ENCODE measurements around the gene SLC12A6. TPM values are rescaled to one million over a fixed set of nuclear protein-coding genes. Genes with fewer than 3 reads are reported as not detected.
"Not testable (repeated sequence)": the region's sequence is repeated elsewhere in the genome, so short reads cannot be mapped to it uniquely, and the experiment has no call there.

The SLC12A6 gene
- 6.9 and 7.7 TPM in 2 replicates for polyA plus RNA-seq (2013)

DNA sequence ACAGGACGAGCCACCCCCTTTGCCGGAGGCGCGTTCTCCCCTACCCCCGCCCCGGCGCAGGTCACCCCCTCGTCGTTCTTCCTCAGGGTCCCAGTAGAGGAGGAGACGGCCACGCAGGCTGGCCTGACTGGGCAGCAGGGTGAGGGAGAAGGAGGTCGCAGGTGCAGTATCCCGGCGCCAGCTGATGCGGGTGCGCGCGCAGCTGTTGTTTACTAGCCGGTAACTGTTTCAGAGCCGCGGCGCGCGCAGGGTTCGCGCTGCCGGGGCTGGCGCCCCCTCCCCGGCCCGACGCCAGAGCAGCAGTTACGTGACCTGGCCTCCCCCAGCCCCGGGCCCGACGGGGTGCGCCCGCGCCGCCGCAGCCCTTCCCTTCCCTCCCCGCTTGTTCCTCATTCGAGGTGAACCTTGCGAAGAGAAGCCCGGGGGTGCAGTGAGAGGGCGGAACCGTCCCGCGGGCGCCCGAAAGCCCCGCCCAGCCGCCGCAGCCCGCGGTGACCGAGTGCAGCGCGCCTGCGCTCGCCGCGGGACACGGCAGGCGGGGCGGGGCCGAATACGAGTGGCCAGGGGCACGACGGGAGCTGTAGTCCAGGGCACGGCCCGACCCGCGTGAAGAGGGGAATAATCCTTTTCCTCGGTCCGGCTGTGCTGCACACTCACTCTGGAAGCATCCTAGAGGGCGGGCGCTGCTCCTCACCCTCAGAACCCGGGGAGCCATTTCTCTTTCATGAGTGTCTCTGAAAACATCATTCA is at the start of gene SLC12A6:
SLC12A6 (minus strand) TSS at position 225 of the 750 bp plus-strand sequence. CDS start 1,101 bp downstream, outside the sequence.
- peak within 1 kb of the TSS; percentile 90 for H2BK120ac ChIP-seq (ENCODE audit: insufficient read depth, low read length, poor library complexity)
- peak; percentile 97 to 98 for DNase-seq
- peak within 1 kb of the TSS; percentile 85 for H3K18ac ChIP-seq (ENCODE audit: low read length)
- H4K91ac ChIP-seq (ENCODE audit: low read depth, low read length) = peak within 1 kb of the TSS; percentile 86
- H3K4ac ChIP-seq (ENCODE audit: low read depth, low read length) = peak within 1 kb of the TSS; percentile 17
- H3K23ac ChIP-seq (ENCODE audit: low read length) = no peak within 1 kb of the TSS
- peaks cover 7 to 8% of the 10 kb centered on the region in 2 experiments for H3K36me3 ChIP-seq (ENCODE audit: control insufficient read depth in 1 of 2, insufficient read depth in 2 of 2, low read length in 2 of 2)
- H4K12ac ChIP-seq (ENCODE audit: low read depth, low read length) = peak within 1 kb of the TSS; percentile 74
- peaks cover 4 to 10% of the 10 kb centered on the region in 2 experiments for H3K4me1 ChIP-seq (ENCODE audit: control insufficient read depth in 1 of 2, insufficient read depth in 2 of 2, low read length in 2 of 2)
- H2AFZ ChIP-seq (ENCODE audit: insufficient read depth, low read length, poor library complexity) = peak within 1 kb of the TSS; percentile 98
- H3K4me3 ChIP-seq (ENCODE audit: low read depth, low read length) = peak within 1 kb of the TSS; percentile 87
- no CpG with 5 or more reads among the region's 78 CpGs for WGBS (ENCODE audit: extremely low coverage, insufficient coverage, insufficient read length)
- peak within 1 kb of the TSS; percentile 65 for H2BK5ac ChIP-seq (ENCODE audit: low read depth, low read length, poor library complexity)
- H4K8ac ChIP-seq (ENCODE audit: low read depth, low read length) = peak within 1 kb of the TSS; percentile 97
- peak within 1 kb of the TSS; percentile 82 for H3K27ac ChIP-seq (ENCODE audit: low read depth, low read length)
- H3K14ac ChIP-seq (ENCODE audit: low read length) = peak within 1 kb of the TSS; percentile 94
- H3K79me2 ChIP-seq (ENCODE audit: control insufficient read depth, insufficient read depth, low read length, poor library complexity) = peaks cover 7% of the 10 kb centered on the region
- peak within 1 kb of the TSS; percentile 77 for H3K9ac ChIP-seq (ENCODE audit: low read length)
- peaks cover 2% of the 10 kb centered on the region for H3K9me3 ChIP-seq (ENCODE audit: insufficient read depth, low read depth, low read length)
- H3K27me3 ChIP-seq (ENCODE audit: insufficient read depth, low read length) = no peaks in the 10 kb centered on the region
- H2AK5ac ChIP-seq (ENCODE audit: low read length) = no peak within 1 kb of the TSS
- peaks cover 5% of the 10 kb centered on the region for H3K79me1 ChIP-seq (ENCODE audit: low read length)
- no peak within 1 kb of the TSS for H2BK12ac ChIP-seq (ENCODE audit: low read length)
- peak within 1 kb of the TSS; percentile 95 for H3K4me2 ChIP-seq (ENCODE audit: low read length)

DNA sequence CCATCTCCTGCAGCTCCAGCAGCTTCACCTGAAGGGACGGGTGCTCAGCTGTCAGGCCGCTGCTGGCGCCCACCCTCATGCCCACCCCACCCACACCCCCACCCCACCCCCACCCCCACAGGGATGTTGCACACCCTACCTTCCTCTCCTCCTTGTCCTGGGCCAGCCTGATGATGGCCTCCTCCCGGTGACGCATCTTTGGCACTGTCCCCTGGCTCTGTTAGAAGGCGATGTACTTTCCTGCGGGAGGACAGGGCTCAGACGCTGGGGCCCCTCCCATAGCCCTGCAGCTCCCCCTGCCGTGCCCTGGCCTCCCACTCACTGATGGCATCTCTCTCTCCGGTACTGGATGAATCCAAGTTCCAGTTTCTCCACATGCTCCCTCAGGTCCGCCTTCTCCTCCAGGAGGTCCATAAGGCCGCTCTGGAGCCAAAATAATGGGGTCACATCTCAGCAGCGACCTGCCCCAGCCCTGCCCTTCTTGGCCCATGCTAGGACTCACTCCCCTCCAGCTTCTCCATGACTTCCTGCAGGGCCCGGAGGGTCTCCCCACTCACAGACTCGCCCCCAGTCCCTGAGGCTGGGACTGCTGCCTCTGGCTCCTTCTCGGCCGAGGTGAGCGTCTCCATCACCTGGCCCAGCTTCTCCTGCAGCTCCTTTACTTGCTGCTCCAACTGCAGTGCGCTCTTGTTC is 44.4 kb upstream of the SLC12A6 start:
- not testable (repeated sequence) for H3K4me2 ChIP-seq (ENCODE audit: low read length); H3K27ac ChIP-seq (ENCODE audit: low read depth, low read length); H3K79me2 ChIP-seq (ENCODE audit: control insufficient read depth, insufficient read depth, low read length, poor library complexity); H3K9ac ChIP-seq (ENCODE audit: low read length); H4K91ac ChIP-seq (ENCODE audit: low read depth, low read length); H3K36me3 ChIP-seq (ENCODE audit: control insufficient read depth in 1 of 2, insufficient read depth in 2 of 2, low read length in 2 of 2); H3K27me3 ChIP-seq (ENCODE audit: insufficient read depth, low read length); H4K12ac ChIP-seq (ENCODE audit: low read depth, low read length); DNase-seq; H3K23ac ChIP-seq (ENCODE audit: low read length); H3K18ac ChIP-seq (ENCODE audit: low read length); H2BK12ac ChIP-seq (ENCODE audit: low read length); H2BK5ac ChIP-seq (ENCODE audit: low read depth, low read length, poor library complexity); H3K4ac ChIP-seq (ENCODE audit: low read depth, low read length); H2BK120ac ChIP-seq (ENCODE audit: insufficient read depth, low read length, poor library complexity); H3K4me3 ChIP-seq (ENCODE audit: low read depth, low read length); H2AFZ ChIP-seq (ENCODE audit: insufficient read depth, low read length, poor library complexity); H4K8ac ChIP-seq (ENCODE audit: low read depth, low read length); H3K4me1 ChIP-seq (ENCODE audit: control insufficient read depth in 1 of 2, insufficient read depth in 2 of 2, low read length in 2 of 2); H2AK5ac ChIP-seq (ENCODE audit: low read length); H3K79me1 ChIP-seq (ENCODE audit: low read length); H3K9me3 ChIP-seq (ENCODE audit: insufficient read depth, low read depth, low read length); H3K14ac ChIP-seq (ENCODE audit: low read length)
- no CpG with 5 or more reads among the region's 19 CpGs for WGBS (ENCODE audit: extremely low coverage, insufficient coverage, insufficient read length)

DNA sequence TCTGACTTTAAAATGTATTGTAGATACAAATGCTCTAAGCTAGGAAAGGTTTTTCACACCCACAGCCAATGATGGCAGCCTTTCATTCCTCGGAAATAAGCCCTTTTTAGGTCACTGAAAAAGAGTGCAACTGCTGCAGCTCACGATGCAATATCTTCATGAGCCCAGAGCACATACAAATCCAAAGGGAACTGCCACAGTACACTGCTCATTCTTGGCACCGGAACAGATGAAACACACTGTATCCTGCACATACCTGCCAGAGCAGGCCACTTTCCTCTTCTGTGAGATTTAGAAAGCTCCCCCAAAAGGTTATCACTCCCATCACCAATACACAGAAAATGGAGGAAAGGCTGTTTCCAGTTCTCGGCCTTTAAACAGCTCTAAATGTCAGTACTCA is 42.9 kb upstream of the SLC12A6 start:
- not testable (repeated sequence) for H3K4me2 ChIP-seq (ENCODE audit: low read length); H3K36me3 ChIP-seq (ENCODE audit: control insufficient read depth in 1 of 2, insufficient read depth in 2 of 2, low read length in 2 of 2); DNase-seq; H3K4ac ChIP-seq (ENCODE audit: low read depth, low read length); H2BK5ac ChIP-seq (ENCODE audit: low read depth, low read length, poor library complexity); H4K91ac ChIP-seq (ENCODE audit: low read depth, low read length); H2AK5ac ChIP-seq (ENCODE audit: low read length); H3K9me3 ChIP-seq (ENCODE audit: insufficient read depth, low read depth, low read length); H3K23ac ChIP-seq (ENCODE audit: low read length); H2BK120ac ChIP-seq (ENCODE audit: insufficient read depth, low read length, poor library complexity); H3K79me1 ChIP-seq (ENCODE audit: low read length); H3K4me3 ChIP-seq (ENCODE audit: low read depth, low read length); H4K8ac ChIP-seq (ENCODE audit: low read depth, low read length); H2BK12ac ChIP-seq (ENCODE audit: low read length); H4K12ac ChIP-seq (ENCODE audit: low read depth, low read length); H3K18ac ChIP-seq (ENCODE audit: low read length); H3K4me1 ChIP-seq (ENCODE audit: control insufficient read depth in 1 of 2, insufficient read depth in 2 of 2, low read length in 2 of 2); H3K9ac ChIP-seq (ENCODE audit: low read length); H3K79me2 ChIP-seq (ENCODE audit: control insufficient read depth, insufficient read depth, low read length, poor library complexity); H2AFZ ChIP-seq (ENCODE audit: insufficient read depth, low read length, poor library complexity); H3K27ac ChIP-seq (ENCODE audit: low read depth, low read length); H3K27me3 ChIP-seq (ENCODE audit: insufficient read depth, low read length); H3K14ac ChIP-seq (ENCODE audit: low read length)
- no CpG with 5 or more reads among the region's 4 CpGs for WGBS (ENCODE audit: extremely low coverage, insufficient coverage, insufficient read length)

- WGBS (ENCODE audit: extremely low coverage, insufficient coverage, insufficient read length) = no CpG with 5 or more reads among the region's 2 CpGs
- no peak overlapping the region for H3K23ac ChIP-seq (ENCODE audit: low read length)
- H4K12ac ChIP-seq (ENCODE audit: low read depth, low read length) = no peak overlapping the region
- no peak overlapping the region for H4K8ac ChIP-seq (ENCODE audit: low read depth, low read length)
- no peaks in the 10 kb centered on the region for H3K36me3 ChIP-seq (ENCODE audit: control insufficient read depth in 1 of 2, insufficient read depth in 2 of 2, low read length in 2 of 2)
- H3K79me1 ChIP-seq (ENCODE audit: low read length) = no peaks in the 10 kb centered on the region
- no peak overlapping the region for H2BK12ac ChIP-seq (ENCODE audit: low read length)
- H3K4me3 ChIP-seq (ENCODE audit: low read depth, low read length) = no peak overlapping the region
- H2BK5ac ChIP-seq (ENCODE audit: low read depth, low read length, poor library complexity) = no peak overlapping the region
- H3K27me3 ChIP-seq (ENCODE audit: insufficient read depth, low read length) = no peaks in the 10 kb centered on the region
- no peaks in the 10 kb centered on the region for H3K4me1 ChIP-seq (ENCODE audit: control insufficient read depth in 1 of 2, insufficient read depth in 2 of 2, low read length in 2 of 2)
- peak overlapping the region; percentile 34 for H3K9ac ChIP-seq (ENCODE audit: low read length)
- H4K91ac ChIP-seq (ENCODE audit: low read depth, low read length) = no peak overlapping the region
- H3K4me2 ChIP-seq (ENCODE audit: low read length) = no peak overlapping the region
- no peak overlapping the region for H3K27ac ChIP-seq (ENCODE audit: low read depth, low read length)
- no peak overlapping the region for H3K14ac ChIP-seq (ENCODE audit: low read length)
- no peak overlapping the region for H3K4ac ChIP-seq (ENCODE audit: low read depth, low read length)
- no peak overlapping the region for H3K18ac ChIP-seq (ENCODE audit: low read length)
- DNase-seq = no peak
- H2BK120ac ChIP-seq (ENCODE audit: insufficient read depth, low read length, poor library complexity) = no peak overlapping the region
- H2AFZ ChIP-seq (ENCODE audit: insufficient read depth, low read length, poor library complexity) = no peak overlapping the region
- no peaks in the 10 kb centered on the region for H3K79me2 ChIP-seq (ENCODE audit: control insufficient read depth, insufficient read depth, low read length, poor library complexity)
- H3K9me3 ChIP-seq (ENCODE audit: insufficient read depth, low read depth, low read length) = peaks cover 6% of the 10 kb centered on the region
- H2AK5ac ChIP-seq (ENCODE audit: low read length) = no peak overlapping the region
Measured at GRCh38 chr15:34376856-34377255, 39.3 kb upstream of the SLC12A6 start.
